PFSK-1 (cell line): ENCODE results near the gene FCHSD1.

Experiments used
- REST ChIP-seq, 2 experiments: IDR thresholded peaks; 2 replicates each; pipeline versions ENCODE4 v1.6.1 to v1.8.0; 2011 to 2012; ENCODE audit warnings: low read depth in 2 of 2, low read length in 2 of 2, control low read depth in 1 of 2, inconsistent platforms in 1 of 2, mild to moderate bottlenecking in 1 of 2, moderate library complexity in 1 of 2; ENCODE audit not compliant: insufficient read depth in 1 of 2
- SIN3A ChIP-seq: IDR thresholded peaks from 2 replicates; pipeline ENCODE4 v1.6.1; 2012; ENCODE audit warnings: mild to moderate bottlenecking, low read length, moderate library complexity, borderline replicate concordance; ENCODE audit not compliant: insufficient read depth

- TF ChIP-seq REST (IDR thresholded peaks at IDR 0.05; ENCODE audit: insufficient read depth in 1 of 2, low read depth in 2 of 2, low read length in 2 of 2) (no peak), SIN3A (no peak)
These were observed 33.6 kb downstream of the FCHSD1 start for GRCh38 chr5:141617682-141618029.
